HG03457 (cell line): ENCODE results near the gene MT2A.

Experiments used
- ATAC-seq: cut with Tn5 transposase; IDR thresholded peaks from one replicate; pipeline ENCODE4 v1.9.1; 2021; ENCODE audit warnings: moderate number of reproducible peaks; ENCODE audit not compliant: unreplicated experiment

MT2A gene

GRCh38 chr16:56594292-56594619 is 14.1 kb upstream of the MT2A start:
- no peak for ATAC-seq

GRCh38 chr16:56600398-56600999 is 7.9 kb upstream of the MT2A start:
- ATAC-seq = no peak

- no peak for ATAC-seq
Measured at GRCh38 chr16:56601325-56601724, 7.1 kb upstream of the MT2A start.

GRCh38 chr16:56603589-56603988 is 4.8 kb upstream of the MT2A start:
- ATAC-seq = no peak

- ATAC-seq = no peak
Measured at GRCh38 chr16:56604966-56605365, 3.4 kb upstream of the MT2A start.

- no peak for ATAC-seq
Measured at GRCh38 chr16:56605475-56605874, 2.9 kb upstream of the MT2A start.

- ATAC-seq = no peak
Measured at GRCh38 chr16:56606071-56606475, 2.3 kb upstream of the MT2A start.

GRCh38 chr16:56606476-56607108 is 1.8 kb upstream of the MT2A start:
- no peak for ATAC-seq

- ATAC-seq = no peak
Measured at GRCh38 chr16:56607109-56607618, 1.2 kb upstream of the MT2A start.

- ATAC-seq = no peak
Measured at GRCh38 chr16:56607675-56608042, 725 bp upstream of the MT2A start.

- no peak for ATAC-seq
Measured at GRCh38 chr16:56608876-56609462, 585 bp downstream of the MT2A start.

GRCh38 chr16:56609463-56609921 is 1.1 kb downstream of the MT2A start:
- ATAC-seq = no peak

GRCh38 chr16:56610017-56610608 is 1.7 kb downstream of the MT2A start:
- no peak for ATAC-seq

- no peak for ATAC-seq
Measured at GRCh38 chr16:56610609-56611111, 2.3 kb downstream of the MT2A start.

- no peak for ATAC-seq
Measured at GRCh38 chr16:56611281-56611833, 3.0 kb downstream of the MT2A start.

- ATAC-seq = no peak
Measured at GRCh38 chr16:56613706-56614105, 5.3 kb downstream of the MT2A start.

GRCh38 chr16:56614549-56614991 is 6.2 kb downstream of the MT2A start:
- ATAC-seq = no peak

GRCh38 chr16:56615353-56615752 is 7.0 kb downstream of the MT2A start:
- ATAC-seq = no peak

GRCh38 chr16:56616608-56617211 is 8.3 kb downstream of the MT2A start:
- ATAC-seq = no peak

GRCh38 chr16:56617212-56618085 is 9.1 kb downstream of the MT2A start:
- ATAC-seq = peak; percentile 53
